Measurements from ENCODE around the gene SLC38A8. TPM values are rescaled to one million over a fixed set of nuclear protein-coding genes. Genes with fewer than 3 reads are reported as not detected.

Gene SLC38A8
- total RNA-seq, 2 experiments from 2014 or later, result not detected

- Mint-ChIP-seq H3K4me3 (no peak overlapping the region), H3K27me3 (peaks cover 25% of the 10 kb centered on the region), H3K27ac (no peak overlapping the region), H3K36me3 (ENCODE audit: low read depth) (no peaks in the 10 kb centered on the region), H3K4me1 (ENCODE audit: low read depth) (no peaks in the 10 kb centered on the region), H3K9me3 (no peaks in the 10 kb centered on the region)
- Histone ChIP-seq H3K9me3 (ENCODE audit: control insufficient read depth in 1 of 2, insufficient read depth in 1 of 2, low read length in 2 of 2) (peaks cover 0 to 11% of the 10 kb centered on the region in 2 experiments), H3K27ac (ENCODE audit: low read depth in 1 of 2, low read length in 2 of 2) (no peak overlapping the region), H3K36me3 (ENCODE audit: insufficient read depth, low read length) (no peaks in the 10 kb centered on the region), H3K4me1 (ENCODE audit: insufficient read depth, low read length) (no peaks in the 10 kb centered on the region), H3K27me3 (ENCODE audit: control insufficient read depth in 1 of 2, insufficient read depth in 2 of 2, low read length in 2 of 2) (peaks cover 11 to 28% of the 10 kb centered on the region in 2 experiments), H3K4me3 (ENCODE audit: low read length) (no peak overlapping the region)
- POLR2A ChIA-PET, result no interaction called here
- intact Hi-C loops (cut with DNase I, micrococcal nuclease), result no loop called here
- TF ChIP-seq, protein P1, sequence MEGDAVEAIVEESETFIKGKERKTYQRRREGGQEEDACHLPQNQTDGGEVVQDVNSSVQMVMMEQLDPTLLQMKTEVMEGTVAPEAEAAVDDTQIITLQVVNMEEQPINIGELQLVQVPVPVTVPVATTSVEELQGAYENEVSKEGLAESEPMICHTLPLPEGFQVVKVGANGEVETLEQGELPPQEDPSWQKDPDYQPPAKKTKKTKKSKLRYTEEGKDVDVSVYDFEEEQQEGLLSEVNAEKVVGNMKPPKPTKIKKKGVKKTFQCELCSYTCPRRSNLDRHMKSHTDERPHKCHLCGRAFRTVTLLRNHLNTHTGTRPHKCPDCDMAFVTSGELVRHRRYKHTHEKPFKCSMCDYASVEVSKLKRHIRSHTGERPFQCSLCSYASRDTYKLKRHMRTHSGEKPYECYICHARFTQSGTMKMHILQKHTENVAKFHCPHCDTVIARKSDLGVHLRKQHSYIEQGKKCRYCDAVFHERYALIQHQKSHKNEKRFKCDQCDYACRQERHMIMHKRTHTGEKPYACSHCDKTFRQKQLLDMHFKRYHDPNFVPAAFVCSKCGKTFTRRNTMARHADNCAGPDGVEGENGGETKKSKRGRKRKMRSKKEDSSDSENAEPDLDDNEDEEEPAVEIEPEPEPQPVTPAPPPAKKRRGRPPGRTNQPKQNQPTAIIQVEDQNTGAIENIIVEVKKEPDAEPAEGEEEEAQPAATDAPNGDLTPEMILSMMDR (IDR thresholded peaks at IDR 0.05), result no peak
- CTCF ChIA-PET, result no interaction called here
- no peak for ATAC-seq (ENCODE audit: poor library complexity)
- no peak for DNase-seq
Measured at GRCh38 chr16:83968306-83968851, 74.2 kb downstream of the SLC38A8 start.

DNA sequence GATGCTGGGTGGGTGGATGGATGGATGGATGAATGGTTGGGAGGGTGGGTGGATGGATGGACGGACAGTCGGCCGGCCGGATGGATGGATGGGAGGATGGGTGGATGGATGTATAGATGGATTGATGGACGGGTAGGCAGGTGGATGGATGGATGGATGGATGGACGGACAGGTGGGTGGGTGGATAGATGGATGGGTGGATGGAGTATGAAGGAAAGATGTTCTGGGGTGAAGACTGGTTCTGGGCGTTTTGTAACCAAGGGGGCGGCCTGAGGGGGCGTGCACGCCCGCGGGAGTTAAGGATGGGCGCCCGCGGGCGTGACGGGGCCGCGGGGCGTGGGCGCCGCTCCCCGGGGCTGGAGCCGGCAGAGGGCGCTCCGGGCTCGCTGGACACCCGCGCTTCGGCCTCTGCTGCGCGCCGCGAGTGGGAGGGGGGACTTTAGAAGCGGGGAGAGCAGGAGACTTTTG, 74.7 kb downstream of the SLC38A8 start, which contains the start of gene NECAB2:
NECAB2 (plus strand) TSS at position 407 of the 468 bp plus-strand sequence. CDS start 405 bp downstream, outside the sequence.
- Histone ChIP-seq H3K4me1 (ENCODE audit: insufficient read depth, low read length) (no peaks in the 10 kb centered on the region), H3K27me3 (ENCODE audit: control insufficient read depth in 1 of 2, insufficient read depth in 2 of 2, low read length in 2 of 2) (peaks cover 10 to 28% of the 10 kb centered on the region in 2 experiments), H3K36me3 (ENCODE audit: insufficient read depth, low read length) (no peaks in the 10 kb centered on the region), H3K9me3 (ENCODE audit: control insufficient read depth in 1 of 2, insufficient read depth in 1 of 2, low read length in 2 of 2) (peaks cover 0 to 11% of the 10 kb centered on the region in 2 experiments), H3K27ac (ENCODE audit: low read depth in 1 of 2, low read length in 2 of 2) (no peak within 1 kb of the TSS), H3K4me3 (ENCODE audit: low read length) (no peak within 1 kb of the TSS)
- intact Hi-C loops (cut with DNase I, micrococcal nuclease), result no loop called here
- Mint-ChIP-seq H3K27me3 (peaks cover 24% of the 10 kb centered on the region), H3K9me3 (no peaks in the 10 kb centered on the region), H3K27ac (no peak within 1 kb of the TSS), H3K36me3 (ENCODE audit: low read depth) (no peaks in the 10 kb centered on the region), H3K4me3 (no peak within 1 kb of the TSS), H3K4me1 (ENCODE audit: low read depth) (no peaks in the 10 kb centered on the region)
- POLR2A ChIA-PET, result no interaction called here
- ATAC-seq (ENCODE audit: poor library complexity) (no peak), DNase-seq (peak in 3 of 14 experiments; percentile 10 to 43 (median 34))
- TF ChIP-seq, protein P1 (IDR thresholded peaks at IDR 0.05), result no peak
- CTCF ChIA-PET, result no interaction called here

- CTCF ChIA-PET, result no interaction called here
- Mint-ChIP-seq H3K4me3 (no peak overlapping the region), H3K9me3 (no peaks in the 10 kb centered on the region), H3K27me3 (peaks cover 21% of the 10 kb centered on the region), H3K4me1 (ENCODE audit: low read depth) (no peaks in the 10 kb centered on the region), H3K36me3 (ENCODE audit: low read depth) (no peaks in the 10 kb centered on the region), H3K27ac (no peak overlapping the region)
- no peaks in the 10 kb centered on the region for H3K4me1 ChIP-seq (ENCODE audit: insufficient read depth, low read length)
- DNase-seq (no peak), ATAC-seq (ENCODE audit: poor library complexity) (no peak)
- peaks cover 10 to 23% of the 10 kb centered on the region in 2 experiments for H3K27me3 ChIP-seq (ENCODE audit: control insufficient read depth in 1 of 2, insufficient read depth in 2 of 2, low read length in 2 of 2)
- intact Hi-C loops (cut with DNase I, micrococcal nuclease), result no loop called here
- H3K27ac ChIP-seq (ENCODE audit: low read depth in 1 of 2, low read length in 2 of 2), result no peak overlapping the region
- TF ChIP-seq, protein P1 (IDR thresholded peaks at IDR 0.05), result no peak
- no peaks in the 10 kb centered on the region for H3K36me3 ChIP-seq (ENCODE audit: insufficient read depth, low read length)
- peaks cover 0 to 11% of the 10 kb centered on the region in 2 experiments for H3K9me3 ChIP-seq (ENCODE audit: control insufficient read depth in 1 of 2, insufficient read depth in 1 of 2, low read length in 2 of 2)
- no peak overlapping the region for H3K4me3 ChIP-seq (ENCODE audit: low read length)
- POLR2A ChIA-PET, result no interaction called here
Measured at GRCh38 chr16:83967091-83967490, 75.5 kb downstream of the SLC38A8 start.

Data from CD4-positive, alpha-beta T cell (primary cell).